GM19099 (cell line): ENCODE data around the gene PHTF2.

Experiments used
- POLR2A ChIP-seq: IDR thresholded peaks from 3 replicates; pipeline ENCODE4 v1.6.1; 2011; ENCODE audit warnings: low read depth; ENCODE audit not compliant: insufficient read length; ENCODE audit errors: extremely low read depth

The PHTF2 gene

GRCh38 chr7:77913977-77914607, 115.5 kb downstream of the PHTF2 start:
- TF ChIP-seq POLR2A, result no peak

- TF ChIP-seq POLR2A, result no peak
Observed at GRCh38 chr7:77917500-77918262, 119.1 kb downstream of the PHTF2 start.

- TF ChIP-seq POLR2A, result no peak
Observed at GRCh38 chr7:77918676-77919075, 120.1 kb downstream of the PHTF2 start.

- no peak for TF ChIP-seq POLR2A
Observed at GRCh38 chr7:77923419-77923818, 124.8 kb downstream of the PHTF2 start.

GRCh38 chr7:77930496-77930895, 131.9 kb downstream of the PHTF2 start:
- no peak for TF ChIP-seq POLR2A

- TF ChIP-seq POLR2A, result no peak
Observed at GRCh38 chr7:77931841-77932240, 133.3 kb downstream of the PHTF2 start.

GRCh38 chr7:77933394-77933793, 134.8 kb downstream of the PHTF2 start:
- no peak for TF ChIP-seq POLR2A

GRCh38 chr7:77935652-77936348, 137.2 kb downstream of the PHTF2 start:
- TF ChIP-seq POLR2A, result no peak

- no peak for TF ChIP-seq POLR2A
Observed at GRCh38 chr7:77940647-77941046, 142.1 kb downstream of the PHTF2 start.

GRCh38 chr7:77942431-77942830, 143.9 kb downstream of the PHTF2 start:
- TF ChIP-seq POLR2A, result no peak

GRCh38 chr7:77944183-77945182, 145.9 kb downstream of the PHTF2 start:
- TF ChIP-seq POLR2A, result no peak

- no peak for TF ChIP-seq POLR2A
Observed at GRCh38 chr7:77950548-77950947, 152.0 kb downstream of the PHTF2 start.

GRCh38 chr7:77954773-77955555, 156.4 kb downstream of the PHTF2 start:
- no peak for TF ChIP-seq POLR2A

- TF ChIP-seq POLR2A, result no peak
Observed at GRCh38 chr7:77958436-77958835, 159.9 kb downstream of the PHTF2 start.

GRCh38 chr7:77959080-77959479, 160.5 kb downstream of the PHTF2 start:
- no peak for TF ChIP-seq POLR2A

GRCh38 chr7:77960336-77960735, 161.8 kb downstream of the PHTF2 start:
- no peak for TF ChIP-seq POLR2A
